ENCODE data around the gene SESN3.
"Not testable (repeated sequence)": the region's sequence is repeated elsewhere in the genome, so short reads cannot be mapped to it uniquely, and the experiment has no call there.

The SESN3 gene

GRCh38 chr11:95252586-95252985, 21.6 kb upstream of the SESN3 start:
- no peak for DNase-seq (ENCODE audit: low read depth in 2 of 3, low spot score in 1 of 3)

- DNase-seq (ENCODE audit: low read depth in 2 of 3, low spot score in 1 of 3): not testable (repeated sequence)
These were observed 20.9 kb upstream of the SESN3 start for GRCh38 chr11:95251896-95252295.

GRCh38 chr11:95248666-95249467, 17.9 kb upstream of the SESN3 start:
- DNase-seq (ENCODE audit: low read depth in 2 of 3, low spot score in 1 of 3): no peak

- DNase-seq (ENCODE audit: low read depth in 2 of 3, low spot score in 1 of 3): no peak
These were observed 16.9 kb upstream of the SESN3 start for GRCh38 chr11:95247883-95248282.

GRCh38 chr11:95247127-95247684, 16.2 kb upstream of the SESN3 start:
- no peak for DNase-seq (ENCODE audit: low read depth in 2 of 3, low spot score in 1 of 3)

GRCh38 chr11:95245581-95245980, 14.6 kb upstream of the SESN3 start:
- DNase-seq (ENCODE audit: low read depth in 2 of 3, low spot score in 1 of 3): no peak

GRCh38 chr11:95245038-95245437, 14.0 kb upstream of the SESN3 start:
- no peak for DNase-seq (ENCODE audit: low read depth in 2 of 3, low spot score in 1 of 3)

- DNase-seq (ENCODE audit: low read depth in 2 of 3, low spot score in 1 of 3): no peak
These were observed 12.7 kb upstream of the SESN3 start for GRCh38 chr11:95243673-95244072.

GRCh38 chr11:95242845-95243605, 12.0 kb upstream of the SESN3 start:
- no peak for DNase-seq (ENCODE audit: low read depth in 2 of 3, low spot score in 1 of 3)

- no peak for DNase-seq (ENCODE audit: low read depth in 2 of 3, low spot score in 1 of 3)
These were observed 11.3 kb upstream of the SESN3 start for GRCh38 chr11:95242091-95242844.

- no peak for DNase-seq (ENCODE audit: low read depth in 2 of 3, low spot score in 1 of 3)
These were observed 10.7 kb upstream of the SESN3 start for GRCh38 chr11:95241681-95242081.

GRCh38 chr11:95239871-95240649, 9.1 kb upstream of the SESN3 start:
- no peak for DNase-seq (ENCODE audit: low read depth in 2 of 3, low spot score in 1 of 3)

- DNase-seq (ENCODE audit: low read depth in 2 of 3, low spot score in 1 of 3): no peak
These were observed 1.7 kb upstream of the SESN3 start for GRCh38 chr11:95232666-95233065.

GRCh38 chr11:95231881-95232605, 1.0 kb upstream of the SESN3 start:
- peak; percentile 45 to 68 (median 52) for DNase-seq (ENCODE audit: low read depth in 2 of 3, low spot score in 1 of 3)

GRCh38 chr11:95230810-95231126, 234 bp downstream of the SESN3 start:
- DNase-seq (ENCODE audit: low read depth in 2 of 3, low spot score in 1 of 3): no peak

GRCh38 chr11:95229993-95230809, 801 bp downstream of the SESN3 start:
- DNase-seq (ENCODE audit: low read depth in 2 of 3, low spot score in 1 of 3): peak in 1 of 3 donors; percentile 15

GRCh38 chr11:95229199-95229992, 1.6 kb downstream of the SESN3 start:
- DNase-seq (ENCODE audit: low read depth in 2 of 3, low spot score in 1 of 3): no peak

- DNase-seq (ENCODE audit: low read depth in 2 of 3, low spot score in 1 of 3): no peak
These were observed 2.8 kb downstream of the SESN3 start for GRCh38 chr11:95228081-95228749.
